HAP-1 (cell line): ENCODE results near the gene FLNA.
"Not testable (repeated sequence)": the region's sequence is repeated elsewhere in the genome, so short reads cannot be mapped to it uniquely, and the experiment has no call there.

Source experiments
- DNase-seq, 2 experiments: peaks; one replicate each; pipeline ENCODE4 v3.0.0-alpha.2; 2016 to 2020; ENCODE audit warnings: low spot score in 2 of 2
- H3K27me3 ChIP-seq: fragments of 250-450 bp; sonication (Bioruptor Pico); 2 replicates; pipeline ENCODE4 v1.5.1; 2020; ENCODE audit warnings: low read depth, mild to moderate bottlenecking, moderate library complexity
- H3K36me3 ChIP-seq: fragments of 250-450 bp; sonication (Bioruptor Pico); replicated peaks from 2 replicates; pipeline ENCODE4 v1.5.1; 2020; ENCODE audit warnings: mild to moderate bottlenecking
- H3K4me1 ChIP-seq: fragments of 250-450 bp; sonication (Bioruptor Pico); 2 replicates; pipeline ENCODE4 v1.5.1; 2020; ENCODE audit warnings: mild to moderate bottlenecking
- H3K4me3 ChIP-seq: fragments of 250-450 bp; sonication (Bioruptor Pico); 2 replicates; pipeline ENCODE4 v1.5.1; 2020; ENCODE audit warnings: mild to moderate bottlenecking, moderate library complexity
- H3K9me3 ChIP-seq: fragments of 250-450 bp; sonication (Bioruptor Pico); 2 replicates; pipeline ENCODE4 v1.5.1; 2020; ENCODE audit warnings: mild to moderate bottlenecking, moderate library complexity
- in situ Hi-C: fragments of 300-500 bp; cut with MboI; formaldehyde crosslinking; loops from 3 replicates; pipeline ENCODE4 v1.14.3; 2020; ENCODE audit warnings: low sequenced_read_pairs, inconsistent platforms, mixed read lengths

FLNA gene

GRCh38 chrX:154304846-154305245 is 69.6 kb downstream of the FLNA start:
- no peak overlapping the region for H3K4me3 ChIP-seq
- in situ Hi-C loops, result no loop called here
- H3K9me3 ChIP-seq, result no peaks in the 10 kb centered on the region
- no peaks in the 10 kb centered on the region for H3K27me3 ChIP-seq
- DNase-seq, result no peak
- H3K4me1 ChIP-seq, result no peaks in the 10 kb centered on the region
- H3K36me3 ChIP-seq, result no peaks in the 10 kb centered on the region

- no peak for DNase-seq
- Histone ChIP-seq H3K27me3 (no peaks in the 10 kb centered on the region), H3K9me3 (no peaks in the 10 kb centered on the region), H3K4me1 (no peaks in the 10 kb centered on the region), H3K36me3 (no peaks in the 10 kb centered on the region), H3K4me3 (no peak overlapping the region)
- in situ Hi-C loops, result no loop called here
These were observed 71.0 kb downstream of the FLNA start for GRCh38 chrX:154303476-154303875.

- DNase-seq, H3K27me3 ChIP-seq, H3K36me3 ChIP-seq, in situ Hi-C loops, H3K4me3 ChIP-seq, H3K4me1 ChIP-seq, H3K9me3 ChIP-seq: not testable (repeated sequence)
These were observed 71.4 kb downstream of the FLNA start for GRCh38 chrX:154302998-154303397.

- in situ Hi-C loops, result no loop called here
- no peaks in the 10 kb centered on the region for H3K36me3 ChIP-seq
- no peaks in the 10 kb centered on the region for H3K4me1 ChIP-seq
- no peak for DNase-seq
- no peak overlapping the region for H3K4me3 ChIP-seq
- no peaks in the 10 kb centered on the region for H3K27me3 ChIP-seq
- H3K9me3 ChIP-seq, result no peaks in the 10 kb centered on the region
These were observed 73.6 kb downstream of the FLNA start for GRCh38 chrX:154300816-154301215.
